ENCODE data around the gene CELF2.

DNA sequence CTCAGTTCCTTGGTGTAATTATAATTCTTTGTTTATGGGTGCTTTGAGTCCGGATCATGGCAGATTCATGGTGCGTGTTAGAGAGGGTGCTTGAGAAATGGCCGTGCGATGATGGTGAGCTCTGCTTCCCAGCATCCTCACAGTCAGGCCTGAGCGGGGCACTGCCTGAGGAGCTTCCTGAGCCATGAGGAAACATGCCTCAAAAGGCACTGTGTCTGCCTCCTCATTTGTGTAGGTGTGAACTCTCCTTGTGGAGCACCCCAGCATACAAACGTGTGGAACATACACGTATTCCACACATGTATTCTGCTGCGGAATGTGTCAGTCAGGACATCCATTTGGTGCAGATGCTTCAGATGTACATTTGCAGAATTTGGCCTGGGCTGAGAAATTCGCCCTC is 205.4 kb downstream of the CELF2 start:
- TF ChIP-seq EZH2phosphoT487 (IDR thresholded peaks at IDR 0.05; ENCODE audit: insufficient read depth, low read depth) (no peak), EZH2 (IDR thresholded peaks at IDR 0.05; ENCODE audit: insufficient read depth, poor library complexity, severe bottlenecking) (no peak)

Measured in GM23248 (cell line).